H9 (cell line): ENCODE data around the gene TANK. TPM values are rescaled to one million over a fixed set of nuclear protein-coding genes. Genes with fewer than 3 reads are reported as not detected.
"Not testable (repeated sequence)": the region's sequence is repeated elsewhere in the genome, so short reads cannot be mapped to it uniquely, and the experiment has no call there.

Experiments
- DNase-seq: peaks from one replicate; pipeline ENCODE4 v3.0.0-alpha.2; 2017
- H2AFZ ChIP-seq: one replicate; pipeline ENCODE4 v1.6.1; 2013; ENCODE audit warnings: mild to moderate bottlenecking, low read length, control low read depth, moderate library complexity
- H2AK5ac ChIP-seq: 2 replicates; pipeline ENCODE4 v1.6.1; 2013; ENCODE audit warnings: low read length, control low read depth, mixed read lengths; ENCODE audit not compliant: insufficient read length
- H2BK120ac ChIP-seq: one replicate; pipeline ENCODE4 v1.6.1; 2013; ENCODE audit warnings: low read depth, mild to moderate bottlenecking, low read length, control low read depth, inconsistent platforms; ENCODE audit not compliant: poor library complexity, severe bottlenecking
- H2BK12ac ChIP-seq: 2 replicates; pipeline ENCODE4 v1.6.1; 2013; ENCODE audit warnings: low read length, control low read depth, mixed read lengths, low read depth; ENCODE audit not compliant: insufficient read length
- H2BK15ac ChIP-seq: 2 replicates; pipeline ENCODE4 v1.6.1; 2013; ENCODE audit warnings: low read depth, low read length, control low read depth
- H2BK20ac ChIP-seq: one replicate; pipeline ENCODE4 v1.6.1; 2013; ENCODE audit warnings: low read depth, mild to moderate bottlenecking, low read length, control low read depth, inconsistent platforms; ENCODE audit not compliant: poor library complexity, severe bottlenecking
- H2BK5ac ChIP-seq: 2 replicates; pipeline ENCODE4 v1.6.1; 2013; ENCODE audit warnings: low read length, control low read depth, mixed read lengths; ENCODE audit not compliant: insufficient read length
- H3K14ac ChIP-seq: 2 replicates; pipeline ENCODE4 v1.6.1; 2013; ENCODE audit warnings: low read length, control low read depth; ENCODE audit not compliant: insufficient read depth
- H3K18ac ChIP-seq: 2 replicates; pipeline ENCODE4 v1.6.1; 2013; ENCODE audit warnings: low read depth, mild to moderate bottlenecking, mixed read lengths, low read length, control low read depth; ENCODE audit not compliant: insufficient read length
- H3K23ac ChIP-seq: 2 replicates; pipeline ENCODE4 v1.6.1; 2013; ENCODE audit warnings: low read length, control low read depth, mixed read lengths, low read depth; ENCODE audit not compliant: insufficient read length
- H3K23me2 ChIP-seq: 2 replicates; pipeline ENCODE4 v1.6.1; 2013; ENCODE audit warnings: low read depth, mild to moderate bottlenecking, mixed read lengths, low read length, control low read depth; ENCODE audit not compliant: insufficient read length, poor library complexity, severe bottlenecking
- H3K27ac ChIP-seq: 2 replicates; pipeline ENCODE4 v1.5.1; 2013; ENCODE audit warnings: low read length, control low read depth, mixed read lengths, low read depth; ENCODE audit not compliant: insufficient read length
- H3K27me3 ChIP-seq: 2 replicates; pipeline ENCODE4 v1.6.1; 2013; ENCODE audit warnings: low read length, control low read depth, inconsistent platforms; ENCODE audit not compliant: insufficient read depth
- H3K4ac ChIP-seq: 2 replicates; pipeline ENCODE4 v1.6.1; 2013; ENCODE audit warnings: low read depth, mild to moderate bottlenecking, control low read depth, inconsistent platforms, low read length, moderate library complexity
- H3K4me1 ChIP-seq: 2 replicates; pipeline ENCODE4 v1.6.1; 2013; ENCODE audit warnings: low read length, control low read depth, inconsistent platforms; ENCODE audit not compliant: insufficient read depth
- H3K4me2 ChIP-seq: 2 replicates; pipeline ENCODE4 v1.6.1; 2013; ENCODE audit warnings: low read length, control low read depth, mixed read lengths; ENCODE audit not compliant: insufficient read length, insufficient read depth
- H3K56ac ChIP-seq: 2 replicates; pipeline ENCODE4 v1.6.1; 2013; ENCODE audit warnings: low read depth, mild to moderate bottlenecking, mixed read lengths, low read length, control low read depth; ENCODE audit not compliant: insufficient read length
- H3K79me1 ChIP-seq: 2 replicates; pipeline ENCODE4 v1.6.1; 2013; ENCODE audit warnings: low read depth, mild to moderate bottlenecking, moderate library complexity, low read length, control low read depth, inconsistent platforms; ENCODE audit not compliant: insufficient read depth, poor library complexity, severe bottlenecking
- H3K79me2 ChIP-seq: 2 replicates; pipeline ENCODE4 v1.6.1; 2013; ENCODE audit warnings: low read length, control low read depth, inconsistent platforms; ENCODE audit not compliant: insufficient read depth
- H3K9ac ChIP-seq: 2 replicates; pipeline ENCODE4 v1.6.1; 2013; ENCODE audit warnings: low read length, control low read depth, mixed read lengths; ENCODE audit not compliant: insufficient read length; ENCODE audit errors: extremely low read depth
- H3K9me3 ChIP-seq: one replicate; pipeline ENCODE4 v1.6.1; 2013; ENCODE audit warnings: low read depth, low read length, inconsistent platforms; ENCODE audit not compliant: control insufficient read depth
- H3T11ph ChIP-seq: one replicate; pipeline ENCODE4 v1.6.1; 2013; ENCODE audit warnings: mild to moderate bottlenecking, low read length, control low read depth, inconsistent platforms
- H4K20me1 ChIP-seq: one replicate; pipeline ENCODE4 v1.6.1; 2013; ENCODE audit not compliant: control insufficient read depth, insufficient read length, insufficient read depth
- H4K5ac ChIP-seq: 2 replicates; pipeline ENCODE4 v1.6.1; 2013; ENCODE audit warnings: low read depth, mild to moderate bottlenecking, mixed read lengths, low read length, control low read depth; ENCODE audit not compliant: insufficient read length
- H4K8ac ChIP-seq: replicated peaks from 2 replicates; pipeline ENCODE4 v1.6.1; 2013; ENCODE audit warnings: low read length, control low read depth, mixed read lengths, low read depth; ENCODE audit not compliant: insufficient read length
- H4K91ac ChIP-seq: 2 replicates; pipeline ENCODE4 v1.6.1; 2013; ENCODE audit warnings: low read depth, mild to moderate bottlenecking, moderate library complexity, mixed read lengths, low read length, control low read depth; ENCODE audit not compliant: insufficient read length
- H3K27ac Mint-ChIP-seq, 3 experiments: 2 replicates in 2 of 3; 3 replicates in 1 of 3; pipeline ENCODE4 v1.8.0; 2020 to 2021; ENCODE audit warnings: mixed read lengths in 3 of 3, mild to moderate bottlenecking in 1 of 3, moderate library complexity in 1 of 3
- H3K27me3 Mint-ChIP-seq: 2 replicates; pipeline ENCODE4 v1.8.0; 2021; ENCODE audit warnings: low read depth, mild to moderate bottlenecking, moderate library complexity, mixed read lengths
- H3K36me3 Mint-ChIP-seq, 3 experiments: 2 replicates in 2 of 3; 3 replicates in 1 of 3; pipeline ENCODE4 v1.8.0; 2020 to 2021; ENCODE audit warnings: low read depth in 3 of 3, mixed read lengths in 3 of 3; ENCODE audit not compliant: insufficient read depth in 1 of 3
- H3K4me1 Mint-ChIP-seq, 2 experiments: 2 replicates each; pipeline ENCODE4 v1.8.0; 2020; ENCODE audit warnings: mixed read lengths in 2 of 2
- H3K4me3 Mint-ChIP-seq, 2 experiments: 2 replicates in 1 of 2; 3 replicates in 1 of 2; pipeline ENCODE4 v1.8.0; 2020 to 2021; ENCODE audit warnings: mild to moderate bottlenecking in 2 of 2, mixed read lengths in 2 of 2, moderate library complexity in 1 of 2
- H3K9me3 Mint-ChIP-seq, 2 experiments: 2 replicates in 1 of 2; 3 replicates in 1 of 2; pipeline ENCODE4 v1.8.0; 2020; ENCODE audit warnings: mild to moderate bottlenecking in 2 of 2, mixed read lengths in 2 of 2, moderate library complexity in 1 of 2
- WGBS: extraction: QIAGEN DNeasy Blood & Tissue Kit; methylation state at CpG from one replicate; pipeline ENCODE4 v1.1.7; 2013; ENCODE audit warnings: missing lambda C conversion rate, low lambda C conversion rate, mixed read lengths; ENCODE audit not compliant: insufficient read length; ENCODE audit errors: extremely low coverage; 5-methylcytosine and 5-hydroxymethylcytosine counted together
- total RNA-seq: library from RNA; stranded (reverse); gene quantifications from 2 replicates; pipeline ENCODE4 v1.2.1, GENCODE V29; 2021

TANK gene
- total RNA-seq, 1 experiment from 2014 or later, result 23.9 TPM

DNA sequence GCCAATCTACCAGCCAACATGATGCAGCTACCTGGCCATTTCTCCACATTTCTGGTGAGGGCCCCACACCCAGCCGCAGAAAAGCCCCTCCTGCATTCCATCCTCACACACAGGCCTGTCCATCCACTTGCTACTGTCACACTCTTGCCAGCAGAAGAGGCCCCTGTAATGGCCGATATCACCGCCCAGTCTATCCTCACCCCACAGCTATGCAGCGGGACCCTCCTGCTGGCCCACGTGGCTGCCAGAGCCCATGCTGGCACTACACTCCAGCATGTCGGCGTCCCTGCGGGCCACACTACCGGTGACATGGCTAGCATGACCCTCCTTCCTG, 122.0 kb downstream of the TANK start:
- H3K27me3 ChIP-seq, H4K5ac ChIP-seq, H2BK12ac ChIP-seq, H3K23ac ChIP-seq, H3T11ph ChIP-seq, H4K91ac ChIP-seq, H2BK5ac ChIP-seq, H3K4me1 ChIP-seq, H4K20me1 ChIP-seq, H3K18ac ChIP-seq, H4K8ac ChIP-seq, H3K23me2 ChIP-seq, H2BK20ac ChIP-seq, H3K79me1 ChIP-seq, H3K4me3 Mint-ChIP-seq, H3K27me3 Mint-ChIP-seq, H2BK15ac ChIP-seq, H3K56ac ChIP-seq, H2AFZ ChIP-seq, H3K27ac ChIP-seq, H3K79me2 ChIP-seq, H2BK120ac ChIP-seq, H3K4me2 ChIP-seq, H3K4ac ChIP-seq, DNase-seq, H3K9ac ChIP-seq, H3K27ac Mint-ChIP-seq, H3K14ac ChIP-seq, H3K4me1 Mint-ChIP-seq, H2AK5ac ChIP-seq: not testable (repeated sequence)
- H3K36me3 Mint-ChIP-seq, result peaks cover 3 to 19% (median 7%) of the 10 kb centered on the region in 3 experiments; a peak in 6 of 7 replicates
- H3K9me3 ChIP-seq, result peaks cover 22% of the 10 kb centered on the region
- no CpG with 5 or more reads among the region's 9 CpGs for WGBS
- H3K9me3 Mint-ChIP-seq, result peaks cover 15 to 16% of the 10 kb centered on the region in 2 experiments; a peak in 4 of 5 replicates
